Endometrial microvascular endothelial cells (primary cell): ENCODE measurements around the gene FZD10. TPM values are rescaled to one million over a fixed set of nuclear protein-coding genes. Genes with fewer than 3 reads are reported as not detected.

ENCODE experiments used
- in situ Hi-C: cut with HindIII; loops from 2 replicates; pipeline ENCODE4 v1.10.0; 2017; ENCODE audit warnings: low sequenced_read_pairs, low pct_unique_long_range_greater_than_20kb; ENCODE audit errors: inconsistent ontology term
- total RNA-seq: library from RNA; depleted of rRNA; stranded (reverse); fragments of >200 nt; gene quantifications from one replicate; pipeline ENCODE4 v1.2.3, GENCODE V29; 2015; ENCODE audit errors: inconsistent ontology term

The FZD10 gene
- total RNA-seq, 1 donor from 2014 or later, result not detected

DNA sequence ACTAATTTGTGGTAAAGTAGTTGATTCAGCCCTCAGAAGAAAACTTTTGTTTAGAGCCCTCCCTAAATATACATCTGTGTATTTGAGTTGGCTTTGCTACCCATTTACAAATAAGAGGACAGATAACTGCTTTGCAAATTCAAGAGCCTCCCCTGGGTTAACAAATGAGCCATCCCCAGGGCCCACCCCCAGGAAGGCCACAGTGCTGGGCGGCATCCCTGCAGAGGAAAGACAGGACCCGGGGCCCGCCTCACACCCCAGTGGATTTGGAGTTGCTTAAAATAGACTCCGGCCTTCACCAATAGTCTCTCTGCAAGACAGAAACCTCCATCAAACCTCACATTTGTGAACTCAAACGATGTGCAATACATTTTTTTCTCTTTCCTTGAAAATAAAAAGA is 2.7 kb downstream of the FZD10 start:
- in situ Hi-C loops, result no loop called here

DNA sequence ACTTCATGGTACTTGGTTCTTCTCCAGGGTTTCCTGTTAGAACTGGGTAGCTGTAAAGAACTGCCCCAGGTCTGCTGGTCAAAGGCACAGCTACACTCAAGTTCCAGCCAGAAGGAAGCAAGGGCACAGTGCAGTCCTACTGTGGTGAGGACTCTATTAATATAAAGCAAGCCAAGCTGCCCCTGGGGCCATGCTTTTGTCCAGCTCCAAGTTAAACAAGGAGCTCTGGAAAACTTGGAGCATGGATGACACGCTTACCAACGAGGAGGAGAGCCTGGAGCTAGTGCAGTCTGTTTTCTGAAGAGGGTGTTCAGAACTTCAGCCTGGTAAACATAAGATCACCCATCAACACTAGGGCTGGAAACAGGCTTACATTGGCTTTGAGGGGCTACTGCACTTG is 4.0 kb downstream of the FZD10 start:
- in situ Hi-C loops, result no loop called here

DNA sequence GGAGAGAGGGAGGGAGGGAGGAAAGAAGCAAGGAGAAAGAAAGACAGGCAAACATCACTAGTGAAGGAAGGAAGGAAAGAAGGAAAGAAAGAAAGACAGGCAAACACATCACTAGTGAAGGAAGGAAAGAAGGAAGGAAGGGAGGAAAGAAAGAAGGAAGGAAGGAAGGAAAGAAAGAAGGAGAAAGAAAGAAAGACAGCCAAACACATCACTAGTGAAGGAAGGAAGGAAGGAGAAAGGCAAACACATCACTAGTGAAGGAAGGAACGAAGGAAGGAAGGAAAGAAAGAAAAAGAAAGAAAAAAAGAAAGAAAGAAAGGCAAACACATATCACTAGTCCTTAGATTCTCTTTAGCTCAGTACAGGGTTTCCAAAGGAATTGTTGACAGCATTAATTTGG is 5.3 kb downstream of the FZD10 start:
- in situ Hi-C loops, result no loop called here

DNA sequence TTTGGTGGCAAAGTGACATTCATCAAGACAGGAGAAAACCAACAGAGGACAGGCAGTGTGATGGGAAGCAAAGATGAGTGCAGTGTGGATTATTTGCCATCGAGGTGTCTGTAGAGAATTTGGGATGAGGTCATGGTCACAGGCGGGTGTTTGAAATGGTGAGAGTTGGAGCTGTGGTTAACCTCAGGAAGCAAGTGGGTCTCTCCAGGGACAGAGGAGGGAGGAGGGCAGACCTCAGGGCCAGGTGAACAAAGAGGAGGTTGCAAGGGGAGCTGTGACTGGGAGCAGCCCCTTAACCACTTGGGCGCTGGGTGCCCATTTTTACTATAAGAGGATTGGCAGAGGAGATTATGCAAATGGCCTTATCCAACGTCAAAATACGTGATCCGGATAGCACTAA is 7.0 kb downstream of the FZD10 start:
- in situ Hi-C loops, result no loop called here

DNA sequence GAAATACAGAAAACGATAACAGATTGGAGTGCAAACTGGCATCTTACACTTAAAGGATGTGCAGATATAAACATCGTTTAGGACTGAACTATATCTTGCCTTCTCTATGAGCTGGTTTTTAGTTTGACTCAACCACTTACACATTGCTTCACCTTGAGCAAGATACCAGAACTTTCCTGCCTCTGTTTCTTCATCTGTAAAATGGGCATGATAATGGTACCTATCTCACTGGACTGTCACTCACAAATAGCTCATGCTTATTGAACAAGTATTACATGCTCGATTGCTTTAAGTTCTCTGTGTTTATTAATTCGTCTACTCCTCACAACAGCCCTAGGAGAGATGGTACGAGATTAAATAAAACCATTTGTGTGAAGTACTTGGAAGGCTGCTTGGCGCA is 7.7 kb downstream of the FZD10 start:
- in situ Hi-C loops, result no loop called here

DNA sequence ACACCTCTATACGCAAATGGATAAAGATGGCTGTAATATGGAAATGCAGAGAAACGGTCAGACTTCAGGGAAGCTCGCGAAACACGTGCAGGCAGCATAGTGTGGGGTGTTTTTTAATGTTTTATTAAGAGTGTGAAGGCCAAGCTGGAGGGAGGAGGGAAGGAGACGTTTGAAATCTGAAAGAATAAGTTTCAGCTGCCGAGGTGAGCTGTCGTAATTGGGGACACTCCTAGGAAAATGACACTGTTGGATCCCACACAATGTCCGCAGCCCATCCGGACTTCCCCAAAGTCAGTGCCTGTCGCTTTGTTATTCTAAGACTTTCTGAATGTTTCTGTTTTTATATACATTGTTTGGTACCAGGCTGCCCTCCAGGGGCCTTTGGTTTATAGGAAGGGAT is 8.3 kb downstream of the FZD10 start:
- in situ Hi-C loops, result no loop called here

DNA sequence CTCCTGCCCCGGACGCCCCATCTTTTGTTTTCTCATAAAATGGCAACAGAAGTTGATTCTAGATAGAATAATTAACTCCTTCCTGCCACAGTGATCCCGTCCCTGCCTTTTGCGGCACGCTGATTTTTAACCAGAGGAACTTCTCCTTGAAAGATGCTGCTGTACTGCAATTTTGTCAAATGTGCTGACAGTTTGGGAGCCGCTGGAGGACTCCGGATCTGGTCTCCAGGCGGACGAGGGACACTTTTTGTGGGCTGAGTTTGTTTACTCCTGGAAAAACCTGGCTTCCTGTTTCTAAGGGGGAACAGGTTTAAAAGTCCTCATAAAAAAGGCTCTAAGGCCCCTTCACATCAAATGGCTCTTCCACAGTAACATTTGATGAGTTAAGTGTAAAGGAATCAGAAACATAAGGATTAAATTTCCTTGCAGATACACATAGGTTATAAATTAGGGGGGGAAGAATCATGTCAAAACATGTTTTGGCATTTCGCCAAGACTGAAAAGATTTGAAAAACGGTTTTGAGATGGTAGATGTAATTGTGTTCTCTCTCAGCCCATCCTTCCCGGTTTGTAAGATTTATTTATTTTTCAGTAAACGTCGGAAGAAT is 15.5 kb downstream of the FZD10 start:
- in situ Hi-C loops, result no loop called here

DNA sequence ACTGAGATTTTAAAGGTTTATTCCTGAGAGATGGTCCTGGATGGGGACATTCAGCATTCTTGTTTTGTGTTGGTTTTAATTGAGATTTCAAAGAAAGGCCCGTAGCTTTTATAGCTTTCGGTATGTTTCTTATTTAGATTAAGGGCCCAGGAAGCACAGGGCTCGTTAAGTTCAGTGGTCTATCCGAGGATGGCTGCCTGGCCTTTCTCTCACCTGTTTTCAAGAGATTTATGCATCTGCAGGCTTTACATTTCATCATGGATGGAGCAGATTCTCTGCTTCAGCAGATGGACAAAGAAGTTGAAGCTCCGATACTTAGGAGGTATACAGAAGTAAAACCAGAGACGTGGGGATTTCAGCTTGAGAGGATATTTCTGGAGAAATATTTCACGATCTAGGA is 16.0 kb downstream of the FZD10 start:
- in situ Hi-C loops, result no loop called here

DNA sequence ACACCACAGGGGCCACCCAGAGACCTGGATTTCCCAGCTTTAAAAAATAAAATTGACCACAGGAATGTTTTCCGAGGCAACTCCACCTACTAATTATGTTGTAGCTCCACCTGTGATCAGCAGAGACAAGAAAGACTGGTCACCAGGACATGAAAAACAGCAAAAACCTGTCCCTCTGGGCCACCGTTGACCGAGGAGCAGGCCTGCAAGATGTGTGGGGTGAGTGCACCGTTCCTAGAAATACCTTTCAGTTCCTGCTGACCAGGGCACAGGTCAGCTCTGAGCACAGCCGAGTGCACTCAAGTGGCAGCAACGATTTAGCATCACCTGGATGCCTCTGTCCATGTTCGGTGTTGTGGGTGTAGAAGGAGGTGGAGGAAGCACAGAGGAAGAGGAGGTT is 16.9 kb downstream of the FZD10 start:
- in situ Hi-C loops, result no loop called here

DNA sequence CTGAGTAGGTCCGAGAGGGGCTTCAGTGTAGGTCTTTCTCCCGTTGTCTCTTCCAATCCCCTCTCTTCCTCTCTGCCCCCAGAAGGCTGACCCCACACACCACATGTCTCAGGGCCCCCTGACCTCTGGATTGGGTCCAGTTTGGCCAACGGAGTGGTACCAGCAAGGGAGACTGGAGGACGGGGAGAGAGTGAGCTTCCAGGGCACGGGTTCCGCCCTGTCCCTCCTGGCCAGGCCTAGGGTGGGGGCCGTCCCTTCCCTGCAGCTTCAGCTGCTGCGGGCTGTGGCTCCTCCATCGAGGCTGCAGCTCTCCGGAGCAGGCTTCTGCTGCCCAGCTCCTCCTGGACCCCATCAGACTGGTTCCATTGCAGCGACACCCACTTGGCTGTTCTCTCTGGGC is 17.4 kb downstream of the FZD10 start:
- in situ Hi-C loops, result no loop called here

DNA sequence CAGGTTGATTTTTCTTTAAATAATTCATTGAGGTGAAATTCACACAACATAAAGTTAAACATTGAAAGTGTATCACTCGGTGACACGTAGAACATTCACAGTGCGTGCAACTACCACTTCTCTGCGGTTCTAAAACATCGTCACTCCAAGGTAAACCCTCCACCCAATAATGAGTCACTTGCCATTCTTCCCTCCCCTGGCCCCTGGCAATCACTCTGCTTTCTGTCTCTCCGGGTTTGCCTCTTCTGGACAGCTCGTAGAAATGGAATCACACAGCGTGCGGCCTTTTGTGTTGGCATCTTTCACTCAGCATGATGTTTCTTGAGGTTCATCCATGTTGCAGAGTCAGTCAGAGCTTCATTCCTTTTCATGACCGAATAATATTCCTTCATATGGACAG is 18.9 kb downstream of the FZD10 start:
- in situ Hi-C loops, result no loop called here

DNA sequence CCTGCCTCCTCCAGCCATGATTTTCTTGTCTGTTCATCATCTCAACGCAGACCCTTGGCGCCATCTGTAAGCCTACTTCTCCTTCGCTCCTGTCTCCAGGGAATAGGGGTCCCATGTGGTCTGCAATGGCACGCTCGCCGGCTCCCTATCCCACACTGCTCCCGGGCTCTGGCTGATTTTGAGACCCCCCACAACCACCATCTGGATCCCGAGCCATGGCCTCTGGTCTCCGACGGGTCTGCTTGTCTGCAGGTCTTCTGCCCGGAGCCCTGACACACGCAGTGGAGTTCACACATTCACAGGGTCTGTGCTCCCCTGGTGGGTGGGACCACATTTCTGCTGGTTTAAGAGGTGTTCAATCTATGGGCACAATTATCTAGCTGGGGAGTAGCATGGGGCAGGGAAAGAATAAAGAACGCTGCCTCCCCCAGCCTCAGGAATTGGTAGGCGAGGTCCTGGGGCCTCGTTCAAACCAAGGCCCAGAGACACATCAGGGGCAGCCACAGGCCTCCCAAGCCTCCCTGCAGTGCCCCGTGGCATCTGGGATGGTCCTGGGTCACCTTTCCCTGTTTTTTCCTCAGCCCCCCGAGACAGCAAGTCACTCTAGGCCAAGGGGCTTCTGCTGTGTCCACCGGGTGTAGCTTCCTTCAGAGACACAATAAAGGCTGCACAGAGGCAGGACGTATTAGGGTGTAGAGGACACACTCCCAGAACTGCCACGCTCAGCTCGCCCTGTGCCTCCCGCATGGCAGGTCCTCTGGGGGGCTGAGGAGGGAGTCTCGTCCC is 21.5 kb downstream of the FZD10 start:
- in situ Hi-C loops, result no loop called here

DNA sequence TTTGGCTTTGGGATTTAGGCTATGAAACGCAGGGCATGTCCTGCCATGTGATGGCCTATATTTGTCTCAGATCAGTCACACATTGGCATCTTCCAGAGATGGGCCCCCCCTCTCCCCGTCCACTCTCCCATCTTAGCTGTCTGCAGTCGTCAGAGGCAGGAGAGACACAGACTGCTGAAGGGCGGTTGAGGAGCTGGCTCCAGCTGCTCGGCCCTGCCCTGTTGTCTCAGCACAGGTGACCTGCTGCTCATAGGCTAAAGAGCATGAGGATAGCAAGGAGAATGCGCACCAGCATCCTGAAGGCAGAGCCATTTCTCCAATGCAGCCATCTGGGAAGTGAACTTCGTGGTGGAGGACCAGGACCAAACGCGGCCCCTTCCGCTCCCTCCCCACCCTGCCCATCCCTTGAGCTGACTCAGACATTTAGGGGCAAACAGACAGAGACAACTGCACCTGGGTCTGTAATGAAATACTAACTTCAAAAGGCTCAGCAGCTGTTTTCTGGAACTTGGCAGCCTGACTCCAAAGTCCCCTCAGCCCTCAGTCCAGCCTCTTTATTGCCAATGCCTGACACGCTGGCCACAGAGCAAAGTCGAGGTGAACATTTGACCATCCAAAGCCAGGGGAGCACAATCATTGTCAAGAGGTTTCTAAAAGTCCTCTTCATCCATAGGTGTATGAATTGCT is 22.3 kb downstream of the FZD10 start:
- in situ Hi-C loops, result no loop called here

DNA sequence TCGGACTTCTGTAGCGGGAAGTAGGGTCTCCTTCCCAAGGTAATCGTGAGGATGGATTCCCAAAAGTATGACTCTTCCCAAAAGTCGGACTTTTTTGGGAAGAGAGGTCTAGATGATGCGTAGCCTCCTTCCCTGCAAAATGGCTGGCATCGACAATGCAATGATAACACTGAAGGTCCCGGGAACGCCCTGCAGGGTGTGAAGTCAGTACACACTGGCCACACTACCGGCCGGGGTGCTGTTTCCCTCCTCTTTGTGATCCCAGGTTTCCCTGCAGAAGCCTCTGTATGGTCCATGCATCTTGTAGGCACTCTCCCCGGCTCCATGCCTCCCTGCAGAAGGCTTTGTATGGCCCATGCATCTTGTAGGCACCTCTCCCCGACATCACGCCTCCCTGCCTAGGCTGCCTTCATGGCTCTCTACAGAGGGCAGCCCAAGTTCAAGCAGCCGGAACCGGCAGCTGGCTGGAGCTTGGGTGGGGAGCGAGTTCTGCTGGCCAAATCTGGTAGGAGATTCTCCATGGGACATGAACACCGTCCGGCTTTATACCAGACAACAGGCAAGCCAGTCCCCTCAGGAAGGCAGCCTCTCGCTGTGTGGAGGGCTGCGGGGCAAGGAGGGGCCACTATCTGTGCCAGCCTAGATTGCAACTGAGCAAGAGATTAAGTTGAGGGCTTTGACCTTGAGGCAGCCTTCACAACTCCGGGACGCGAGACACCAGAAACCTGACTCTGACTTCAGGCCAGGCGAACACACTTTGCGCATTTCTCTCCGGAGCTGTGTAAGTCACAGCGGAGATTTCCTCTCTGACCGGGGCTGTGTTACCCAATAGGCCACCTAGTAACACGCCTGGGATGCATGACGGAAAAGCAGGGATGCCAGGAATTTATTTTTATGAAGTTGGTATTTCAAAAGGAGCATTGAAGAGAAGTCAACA is 23.5 kb downstream of the FZD10 start:
- in situ Hi-C loops, result no loop called here

DNA sequence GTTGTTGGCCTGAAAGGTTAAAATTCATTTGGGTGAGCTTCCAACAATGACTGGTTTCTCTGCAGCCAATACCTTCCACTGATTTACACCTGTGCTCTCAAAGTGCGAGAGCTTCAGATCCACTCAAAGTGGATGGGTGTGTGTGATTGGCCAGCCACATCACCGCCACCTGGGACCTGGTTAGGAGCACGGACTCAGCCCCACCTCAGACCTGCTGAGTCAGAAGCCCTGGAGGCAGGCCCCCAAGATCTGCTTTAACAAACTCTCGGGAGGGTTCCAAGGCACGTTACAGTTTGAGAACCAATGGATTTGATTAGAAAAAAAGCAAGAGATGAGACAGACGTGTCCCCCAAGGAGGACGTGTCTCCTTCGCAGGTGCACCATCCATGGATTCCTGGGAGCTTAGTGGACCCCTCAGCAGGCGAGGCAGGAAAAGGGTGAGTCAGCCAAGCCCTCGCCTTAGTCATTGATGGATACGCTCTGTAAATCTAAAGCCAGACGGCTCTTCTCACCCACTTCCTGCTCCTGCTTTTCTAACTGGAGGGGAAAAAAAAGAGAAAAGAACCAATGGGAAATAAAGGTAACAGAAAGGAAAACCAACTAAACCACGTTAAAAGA is 24.5 kb downstream of the FZD10 start:
- in situ Hi-C loops, result no loop called here

DNA sequence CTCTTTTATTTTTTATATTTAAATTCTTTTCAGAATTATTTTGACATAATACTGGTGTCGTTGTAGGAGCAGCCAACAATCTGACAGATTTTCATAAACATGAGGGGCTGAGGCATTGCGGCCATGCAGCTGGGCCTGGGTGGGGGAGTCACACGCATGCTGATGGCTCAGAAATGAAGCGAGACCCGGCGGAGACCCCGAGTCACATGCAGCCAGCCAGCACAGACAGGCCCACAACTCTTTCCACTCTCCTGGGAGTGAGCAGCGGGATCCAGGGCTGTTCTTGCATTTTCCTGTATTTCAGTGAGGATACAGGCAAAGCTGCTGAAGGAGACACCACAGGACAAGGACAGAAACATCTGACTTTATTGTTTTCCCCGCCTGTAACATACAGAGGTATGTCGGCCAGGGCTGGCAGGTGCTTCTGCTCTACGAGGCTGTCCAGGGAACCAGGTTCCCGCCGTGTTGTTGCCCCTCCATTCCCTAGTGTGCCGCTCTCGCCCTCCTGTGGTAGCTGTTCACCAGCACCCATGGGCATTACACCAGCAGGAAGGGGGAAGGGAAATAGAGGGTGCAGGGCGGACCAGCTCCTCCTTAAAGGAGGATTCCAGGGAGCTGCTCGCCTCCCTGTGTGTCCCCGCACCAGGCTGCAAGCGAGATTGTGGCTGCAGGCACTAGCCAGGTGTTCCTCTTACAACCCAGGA is 30.5 kb downstream of the FZD10 start:
- in situ Hi-C loops, result no loop called here

DNA sequence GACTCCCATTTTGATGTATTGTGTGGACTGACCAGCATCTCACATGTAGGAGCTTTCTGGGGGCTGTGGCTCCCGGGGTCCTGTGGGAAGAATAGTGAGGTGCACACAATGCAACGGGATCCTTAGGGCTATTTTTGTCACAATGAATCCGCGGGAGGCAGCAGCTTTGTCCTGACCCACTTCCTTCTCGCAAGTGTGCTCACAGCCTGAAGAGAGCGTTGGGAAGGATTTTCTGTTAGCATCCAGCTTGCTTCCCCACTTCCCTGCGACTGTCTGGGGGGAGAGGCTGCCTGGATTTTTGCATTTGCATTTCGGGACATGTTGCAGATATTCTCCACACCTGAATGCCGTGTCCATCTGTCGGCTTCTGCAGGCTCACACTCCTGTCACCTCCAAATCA is 31.9 kb downstream of the FZD10 start:
- in situ Hi-C loops, result no loop called here

DNA sequence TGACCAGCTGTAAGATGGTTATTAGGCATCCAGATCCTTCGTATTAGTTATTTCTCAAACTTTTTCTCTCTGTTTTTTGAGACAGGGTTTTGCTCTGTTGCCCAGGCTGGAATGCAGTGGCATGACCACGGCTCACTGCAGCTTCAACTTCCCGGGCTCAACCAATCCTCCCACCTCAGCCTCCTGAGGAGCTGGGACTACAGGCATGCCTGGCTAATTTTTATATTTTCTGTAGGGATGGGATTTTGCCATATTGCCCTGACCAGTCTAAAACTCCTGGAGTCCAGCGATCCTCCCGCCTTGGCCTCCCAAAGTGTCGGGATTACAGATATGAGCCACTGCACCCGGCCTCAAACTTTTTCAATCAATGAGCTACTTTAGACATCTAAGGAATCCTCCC is 33.1 kb downstream of the FZD10 start:
- in situ Hi-C loops, result no loop called here
